IMR-90 (cell line): ENCODE measurements around the gene NNMT. TPM values are rescaled to one million over a fixed set of nuclear protein-coding genes. Genes with fewer than 3 reads are reported as not detected.

ENCODE experiments used
- ATAC-seq: fragments of 200-7000 bp; cut with Tn5 transposase; 2 replicates; pipeline ENCODE4 v1.9.1; 2020; ENCODE audit warnings: low read depth, mild to moderate bottlenecking, moderate library complexity
- BruUV-seq: library from RNA; stranded (reverse); fragments of 400-500 nt; replicated peaks from 2 replicates; lab custom pipeline; 2021; lab: Mats Ljungman, UMichigan
- CTCF ChIA-PET: fragments of 300-600 bp; formaldehyde crosslinking; extraction: SDS; loops from one replicate; lab custom pipeline; 2021; ENCODE audit warnings: antibody characterized with exemption; lab: Yijun Ruan, JAX
- POLR2A ChIA-PET: fragments of 300-600 bp; sonication (Branson Sonifier 250); formaldehyde crosslinking; loops from one replicate; lab custom pipeline; 2022; ENCODE audit warnings: antibody characterized with exemption; ENCODE audit not compliant: unreplicated experiment; lab: Charles Lee
- DNase-seq: peaks from one replicate; pipeline ENCODE4 v3.0.0; 2013
- H2AFZ ChIP-seq: replicated peaks from 2 replicates; pipeline ENCODE3; 2013; ENCODE audit warnings: low read length, mild to moderate bottlenecking; ENCODE audit not compliant: poor library complexity
- H2AK5ac ChIP-seq: 2 replicates; pipeline ENCODE4 v1.6.1; 2013; ENCODE audit warnings: low read depth, low read length, inconsistent platforms
- H2AK9ac ChIP-seq: replicated peaks from 2 replicates; pipeline ENCODE3; 2013; ENCODE audit warnings: mild to moderate bottlenecking, low read depth, low read length, moderate library complexity; ENCODE audit not compliant: poor library complexity
- H2BK120ac ChIP-seq: 2 replicates; pipeline ENCODE4 v1.6.1; 2013; ENCODE audit warnings: low read depth, low read length, inconsistent platforms
- H2BK15ac ChIP-seq: 3 replicates; pipeline ENCODE4 v1.6.1; 2013; ENCODE audit warnings: low read depth, low read length, inconsistent platforms
- H2BK20ac ChIP-seq: 2 replicates; pipeline ENCODE4 v1.6.1; 2013; ENCODE audit warnings: low read depth, mild to moderate bottlenecking, inconsistent platforms, low read length, moderate library complexity
- H2BK5ac ChIP-seq: 2 replicates; pipeline ENCODE4 v1.6.1; 2013; ENCODE audit warnings: mild to moderate bottlenecking, low read depth, low read length, inconsistent platforms; ENCODE audit not compliant: poor library complexity, severe bottlenecking
- H3K14ac ChIP-seq: replicated peaks from 2 replicates; pipeline ENCODE4 v1.6.1; 2013; ENCODE audit warnings: low read depth, low read length, inconsistent platforms
- H3K18ac ChIP-seq: 2 replicates; pipeline ENCODE4 v1.6.1; 2013; ENCODE audit warnings: low read depth, low read length, control low read depth
- H3K23ac ChIP-seq: 2 replicates; pipeline ENCODE4 v1.6.1; 2013; ENCODE audit warnings: low read depth, low read length, inconsistent platforms
- H3K27ac ChIP-seq: 2 replicates; pipeline ENCODE4 v1.5.1; 2013; ENCODE audit warnings: mild to moderate bottlenecking, control low read depth, low read length; ENCODE audit not compliant: insufficient read depth
- H3K27me3 ChIP-seq: 2 replicates; pipeline ENCODE4 v1.6.1; 2013; ENCODE audit warnings: low read length; ENCODE audit not compliant: control insufficient read depth, insufficient read depth
- H3K36me3 ChIP-seq: 2 replicates; pipeline ENCODE4 v1.6.1; 2013; ENCODE audit warnings: low read length, mixed read lengths; ENCODE audit not compliant: control insufficient read depth, insufficient read depth
- H3K4ac ChIP-seq: 2 replicates; pipeline ENCODE4 v1.6.1; 2013; ENCODE audit warnings: low read depth, low read length, inconsistent platforms
- H3K4me1 ChIP-seq: 2 replicates; pipeline ENCODE4 v1.6.1; 2013; ENCODE audit warnings: low read length, mixed read lengths; ENCODE audit not compliant: control insufficient read depth, insufficient read depth
- H3K4me2 ChIP-seq: 2 replicates; pipeline ENCODE4 v1.6.1; 2013; ENCODE audit warnings: low read depth, mild to moderate bottlenecking, control low read depth, low read length, moderate library complexity
- H3K4me3 ChIP-seq: 2 replicates; pipeline ENCODE4 v1.5.1; 2013; ENCODE audit warnings: low read depth, mild to moderate bottlenecking, control low read depth, low read length, moderate library complexity; ENCODE audit not compliant: insufficient read depth
- H3K56ac ChIP-seq: 2 replicates; pipeline ENCODE4 v1.6.1; 2013; ENCODE audit warnings: low read length, inconsistent platforms; ENCODE audit not compliant: insufficient read depth; ENCODE audit errors: extremely low read depth
- H3K79me1 ChIP-seq, 2 experiments: 2 replicates each; pipeline ENCODE4 v1.6.1; 2013; ENCODE audit warnings: low read length in 2 of 2, inconsistent platforms in 1 of 2, low read depth in 1 of 2
- H3K9ac ChIP-seq: 2 replicates; pipeline ENCODE4 v1.6.1; 2013; ENCODE audit warnings: low read depth, low read length, control low read depth
- H3K9me1 ChIP-seq: 2 replicates; pipeline ENCODE4 v1.6.1; 2013; ENCODE audit warnings: low read length, inconsistent platforms; ENCODE audit not compliant: insufficient read depth
- H3K9me3 ChIP-seq: 2 replicates; pipeline ENCODE4 v1.6.1; 2013; ENCODE audit warnings: low read length; ENCODE audit not compliant: control insufficient read depth, insufficient read depth
- H4K20me1 ChIP-seq: 2 replicates; pipeline ENCODE4 v1.6.1; 2013; ENCODE audit warnings: low read length, inconsistent platforms; ENCODE audit not compliant: insufficient read depth
- H4K5ac ChIP-seq: 2 replicates; pipeline ENCODE4 v1.6.1; 2013; ENCODE audit warnings: mild to moderate bottlenecking, low read depth, low read length, control low read depth
- H4K8ac ChIP-seq, 2 experiments: 2 replicates each; pipeline ENCODE4 v1.6.1; 2013; ENCODE audit warnings: low read depth in 2 of 2, low read length in 2 of 2, control low read depth in 1 of 2, inconsistent platforms in 1 of 2
- H4K91ac ChIP-seq: 2 replicates; pipeline ENCODE4 v1.6.1; 2013; ENCODE audit warnings: low read depth, low read length, inconsistent platforms; ENCODE audit not compliant: insufficient read depth
- CEBPB ChIP-seq: IDR thresholded peaks from 2 replicates; pipeline ENCODE4 v1.6.1; 2012; ENCODE audit warnings: low read depth, low read length, improper control_type of control experiment
- ELK1 ChIP-seq: fragments of 150-350 bp; IDR thresholded peaks from 2 replicates; pipeline ENCODE4 v1.6.1; 2016; ENCODE audit warnings: low read depth, mild to moderate bottlenecking, low read length, moderate library complexity, borderline replicate concordance
- FOS ChIP-seq: fragments of 150-350 bp; IDR thresholded peaks from 2 replicates; pipeline ENCODE4 v1.6.1; 2016; ENCODE audit warnings: low read depth, low read length
- MAZ ChIP-seq: IDR thresholded peaks from 2 replicates; pipeline ENCODE4 v1.6.1; 2012; ENCODE audit warnings: low read depth, mild to moderate bottlenecking, low read length, improper control_type of control experiment, moderate library complexity, borderline replicate concordance
- MXI1 ChIP-seq: IDR thresholded peaks from 2 replicates; pipeline ENCODE4 v1.6.1; 2012; ENCODE audit warnings: low read depth, mild to moderate bottlenecking, low read length, moderate library complexity, borderline replicate concordance
- NFE2L2 ChIP-seq: fragments of 150-350 bp; IDR thresholded peaks from 2 replicates; pipeline ENCODE4 v1.6.1; 2016; ENCODE audit warnings: low read depth, mild to moderate bottlenecking, low read length
- POLR2A ChIP-seq: IDR thresholded peaks from 2 replicates; pipeline ENCODE4 v1.6.1; 2012; ENCODE audit warnings: mild to moderate bottlenecking, low read depth, low read length
- RAD21 ChIP-seq: IDR thresholded peaks from 2 replicates; pipeline ENCODE4 v1.6.1; 2012; ENCODE audit warnings: low read length, improper control_type of control experiment
- RFX5 ChIP-seq: IDR thresholded peaks from 2 replicates; pipeline ENCODE4 v1.8.0; 2012; ENCODE audit warnings: low read depth, mild to moderate bottlenecking, low read length, moderate library complexity
- SMC3 ChIP-seq: fragments of 150-350 bp; IDR thresholded peaks from 2 replicates; pipeline ENCODE4 v1.6.1; 2016; ENCODE audit warnings: low read depth, mild to moderate bottlenecking, antibody characterized with exemption, low read length, moderate library complexity
- WGBS, 2 experiments: methylation state at CpG; one replicate each; pipeline versions ENCODE4 v1.1.5 to v1.1.7; 2013; ENCODE audit warnings: missing lambda C conversion rate in 2 of 2; ENCODE audit not compliant: insufficient read length in 1 of 2; ENCODE audit errors: extremely low coverage in 2 of 2; 5-methylcytosine and 5-hydroxymethylcytosine counted together
- dilution Hi-C: fragments of 300-500 bp; cut with HindIII; formaldehyde crosslinking; loops from one replicate; pipeline ENCODE4 v1.14.3; 2018; ENCODE audit warnings: low sequenced_read_pairs; ENCODE audit not compliant: unreplicated experiment
- in situ Hi-C: fragments of 300-500 bp; cut with MboI; formaldehyde crosslinking; loops from 3 replicates; pipeline ENCODE4 v1.14.3; 2019; ENCODE audit warnings: low sequenced_read_pairs, inconsistent platforms, mixed read lengths
- intact Hi-C: fragments of 100-400 bp; cut with micrococcal nuclease; formaldehyde crosslinking; loops from 2 replicates; pipeline ENCODE4 v1.10.0; 2022
- polyA plus RNA-seq, 3 experiments: library from polyadenylated mRNA; depleted of rRNA; stranded (reverse); fragments of >200 nt; gene quantifications; 2 replicates each; pipeline ENCODE4 v1.2.3, GENCODE V29; 2012; ENCODE audit warnings: low replicate concordance in 1 of 3
- total RNA-seq: library from RNA; depleted of rRNA; stranded (reverse); fragments of >200 nt; gene quantifications from 2 replicates; pipeline ENCODE4 v1.2.3, GENCODE V29; 2012
- TF ChIP-seq, protein P1 (sequence below): fragments of 150-350 bp; IDR thresholded peaks from 2 replicates; pipeline ENCODE4 v1.6.1; 2017; ENCODE audit warnings: mild to moderate bottlenecking, antibody characterized with exemption, low read length, low read depth

The NNMT gene
- total and polyA plus RNA-seq, 2 of the 4 experiments (the other 2 are of a cell fraction) = 79.7 to 108 TPM

- Histone ChIP-seq H4K8ac (no peak overlapping the region), H2BK20ac (no peak overlapping the region), H4K5ac (no peak overlapping the region), H2BK5ac (no peak overlapping the region), H3K4me2 (no peak overlapping the region), H2BK120ac (no peak overlapping the region), H3K9me3 (peaks cover 3% of the 10 kb centered on the region), H4K20me1 (no peaks in the 10 kb centered on the region), H3K4me3 (no peak overlapping the region), H3K4ac (no peak overlapping the region), H3K9ac (no peak overlapping the region), H3K14ac (no peak overlapping the region), H2AK9ac (no peak overlapping the region), H3K9me1 (no peaks in the 10 kb centered on the region), H3K36me3 (no peaks in the 10 kb centered on the region), H4K91ac (no peak overlapping the region), H3K56ac (no peak overlapping the region), H2AK5ac (no peak overlapping the region), H2AFZ (no peak overlapping the region), H2BK15ac (no peak overlapping the region), H3K4me1 (peaks cover 3% of the 10 kb centered on the region; the same call in 1 of the 2 replicates), H3K27ac (no peak overlapping the region), H3K27me3 (no peaks in the 10 kb centered on the region), H3K79me1 (no peaks in the 10 kb centered on the region), H3K23ac (no peak overlapping the region), H3K18ac (no peak overlapping the region)
- no peak for DNase-seq
- no CpG with 5 or more reads among the region's 2 CpGs for WGBS, 2 experiments
- POLR2A ChIA-PET = no interaction called here
- CTCF ChIA-PET = interaction anchor here (1.0 kb wide), 1 partner anchor 23 kb away, joined by 3 read pairs; no protein-coding TSS in a partner anchor
- ATAC-seq = no peak
- intact Hi-C loops = no loop called here
- dilution Hi-C loops = no loop called here
- no peak for TF ChIP-seq MAZ
- TF ChIP-seq ELK1 = no peak
- TF ChIP-seq NFE2L2 = no peak
- TF ChIP-seq SMC3 = no peak
- TF ChIP-seq FOS = no peak
- no peak for TF ChIP-seq MXI1
- TF ChIP-seq CEBPB = no peak
- TF ChIP-seq, protein P1, sequence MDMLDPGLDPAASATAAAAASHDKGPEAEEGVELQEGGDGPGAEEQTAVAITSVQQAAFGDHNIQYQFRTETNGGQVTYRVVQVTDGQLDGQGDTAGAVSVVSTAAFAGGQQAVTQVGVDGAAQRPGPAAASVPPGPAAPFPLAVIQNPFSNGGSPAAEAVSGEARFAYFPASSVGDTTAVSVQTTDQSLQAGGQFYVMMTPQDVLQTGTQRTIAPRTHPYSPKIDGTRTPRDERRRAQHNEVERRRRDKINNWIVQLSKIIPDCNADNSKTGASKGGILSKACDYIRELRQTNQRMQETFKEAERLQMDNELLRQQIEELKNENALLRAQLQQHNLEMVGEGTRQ = no peak
- no peak for TF ChIP-seq RAD21
- TF ChIP-seq RFX5 = no peak
- TF ChIP-seq POLR2A = no peak
- in situ Hi-C loops = loop anchor here (25.0 kb wide), 1 partner anchor 1961 kb away; no protein-coding TSS in a partner anchor
- BruUV-seq = no TSS peak
Measured at GRCh38 chr11:114326776-114327175, 30.6 kb downstream of the NNMT start.
